ENCODE data around the gene ATG9A.
"Not testable (repeated sequence)": the region's sequence is repeated elsewhere in the genome, so short reads cannot be mapped to it uniquely, and the experiment has no call there.

DNA sequence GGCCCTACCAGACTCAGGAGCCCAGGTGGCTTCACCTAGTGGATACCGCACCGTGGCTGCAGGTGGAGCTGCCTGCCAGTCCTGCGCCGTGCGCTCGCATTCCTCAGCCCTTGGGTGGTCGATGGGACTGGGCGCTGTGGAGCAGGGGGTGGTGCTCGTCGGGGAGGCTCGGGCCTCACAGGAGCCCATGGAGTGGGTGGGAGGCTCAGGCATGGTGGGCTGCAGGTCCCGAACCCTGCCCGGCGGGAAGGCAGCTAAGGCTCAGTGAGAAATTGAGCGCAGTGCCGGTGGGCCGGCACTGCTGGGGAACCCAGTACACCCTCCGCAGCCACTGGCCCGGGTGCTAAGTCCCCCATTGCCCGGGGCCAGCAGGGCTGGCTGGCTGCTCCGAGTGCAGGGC is 28.1 kb downstream of the ATG9A start:
- TF ChIP-seq, protein P1, sequence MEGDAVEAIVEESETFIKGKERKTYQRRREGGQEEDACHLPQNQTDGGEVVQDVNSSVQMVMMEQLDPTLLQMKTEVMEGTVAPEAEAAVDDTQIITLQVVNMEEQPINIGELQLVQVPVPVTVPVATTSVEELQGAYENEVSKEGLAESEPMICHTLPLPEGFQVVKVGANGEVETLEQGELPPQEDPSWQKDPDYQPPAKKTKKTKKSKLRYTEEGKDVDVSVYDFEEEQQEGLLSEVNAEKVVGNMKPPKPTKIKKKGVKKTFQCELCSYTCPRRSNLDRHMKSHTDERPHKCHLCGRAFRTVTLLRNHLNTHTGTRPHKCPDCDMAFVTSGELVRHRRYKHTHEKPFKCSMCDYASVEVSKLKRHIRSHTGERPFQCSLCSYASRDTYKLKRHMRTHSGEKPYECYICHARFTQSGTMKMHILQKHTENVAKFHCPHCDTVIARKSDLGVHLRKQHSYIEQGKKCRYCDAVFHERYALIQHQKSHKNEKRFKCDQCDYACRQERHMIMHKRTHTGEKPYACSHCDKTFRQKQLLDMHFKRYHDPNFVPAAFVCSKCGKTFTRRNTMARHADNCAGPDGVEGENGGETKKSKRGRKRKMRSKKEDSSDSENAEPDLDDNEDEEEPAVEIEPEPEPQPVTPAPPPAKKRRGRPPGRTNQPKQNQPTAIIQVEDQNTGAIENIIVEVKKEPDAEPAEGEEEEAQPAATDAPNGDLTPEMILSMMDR (IDR thresholded peaks at IDR 0.05): not testable (repeated sequence)
- not testable (repeated sequence) for TF ChIP-seq EP300 (IDR thresholded peaks at IDR 0.05)

All from sigmoid colon (tissue), 4 donors.